ENCODE results near the gene SEC61A1.

Gene SEC61A1

GRCh38 chr3:128103136-128103676 is 51.0 kb downstream of the SEC61A1 start:
- H3K4me2 ChIP-seq (ENCODE audit: low read length): no peak overlapping the region
- no peak overlapping the region for H2AFZ ChIP-seq (ENCODE audit: low read depth, low read length)
- TF ChIP-seq EZH2phosphoT487 (IDR thresholded peaks at IDR 0.05; ENCODE audit: low read depth): no peak
- TF ChIP-seq CTCF (IDR thresholded peaks at IDR 0.05; ENCODE audit: low read depth, low read length): no peak
- no peak overlapping the region for H3K9ac ChIP-seq (ENCODE audit: low read length)
- no peaks in the 10 kb centered on the region for H4K20me1 ChIP-seq (ENCODE audit: insufficient read depth, low read length)
- no peaks in the 10 kb centered on the region for H3K4me1 ChIP-seq (ENCODE audit: low read length)
- H3K36me3 ChIP-seq (replicated peaks; ENCODE audit: low read depth, low read length): peaks cover 84% of the 10 kb centered on the region
- H3K79me2 ChIP-seq (ENCODE audit: low read length): peaks cover 65% of the 10 kb centered on the region
- no peaks in the 10 kb centered on the region for H3K9me3 ChIP-seq (ENCODE audit: insufficient read depth, low read length)
- no peaks in the 10 kb centered on the region for H3K27me3 ChIP-seq (ENCODE audit: low read depth, low read length)
- no peak overlapping the region for H3K4me3 ChIP-seq (ENCODE audit: low read length)
- no peak overlapping the region for H3K27ac ChIP-seq (ENCODE audit: low read length)

- H3K36me3 ChIP-seq (replicated peaks; ENCODE audit: low read depth, low read length): peaks cover 61% of the 10 kb centered on the region
- peaks cover 88% of the 10 kb centered on the region for H3K79me2 ChIP-seq (ENCODE audit: low read length)
- peaks cover 7% of the 10 kb centered on the region for H3K4me1 ChIP-seq (ENCODE audit: low read length)
- H3K9ac ChIP-seq (ENCODE audit: low read length): no peak overlapping the region
- TF ChIP-seq CTCF (IDR thresholded peaks at IDR 0.05; ENCODE audit: low read depth, low read length) (no peak), EZH2phosphoT487 (IDR thresholded peaks at IDR 0.05; ENCODE audit: low read depth) (no peak)
- no peak overlapping the region for H3K4me3 ChIP-seq (ENCODE audit: low read length)
- H3K27me3 ChIP-seq (ENCODE audit: low read depth, low read length): no peaks in the 10 kb centered on the region
- no peaks in the 10 kb centered on the region for H4K20me1 ChIP-seq (ENCODE audit: insufficient read depth, low read length)
- no peak overlapping the region for H2AFZ ChIP-seq (ENCODE audit: low read depth, low read length)
- H3K4me2 ChIP-seq (ENCODE audit: low read length): no peak overlapping the region
- H3K9me3 ChIP-seq (ENCODE audit: insufficient read depth, low read length): no peaks in the 10 kb centered on the region
- no peak overlapping the region for H3K27ac ChIP-seq (ENCODE audit: low read length)
These were observed 55.6 kb downstream of the SEC61A1 start for GRCh38 chr3:128107834-128108233.

GRCh38 chr3:128111147-128111546 is 58.9 kb downstream of the SEC61A1 start:
- H3K79me2 ChIP-seq (ENCODE audit: low read length): peaks cover 94% of the 10 kb centered on the region
- H3K4me1 ChIP-seq (ENCODE audit: low read length): peaks cover 34% of the 10 kb centered on the region
- H3K27ac ChIP-seq (ENCODE audit: low read length): no peak overlapping the region
- H4K20me1 ChIP-seq (ENCODE audit: insufficient read depth, low read length): peaks cover 7% of the 10 kb centered on the region; the same call in 1 of the 2 replicates
- H3K4me3 ChIP-seq (ENCODE audit: low read length): no peak overlapping the region
- no peak overlapping the region for H3K9ac ChIP-seq (ENCODE audit: low read length)
- H3K9me3 ChIP-seq (ENCODE audit: insufficient read depth, low read length): no peaks in the 10 kb centered on the region
- H2AFZ ChIP-seq (ENCODE audit: low read depth, low read length): no peak overlapping the region
- H3K36me3 ChIP-seq (replicated peaks; ENCODE audit: low read depth, low read length): peaks cover 62% of the 10 kb centered on the region
- H3K27me3 ChIP-seq (ENCODE audit: low read depth, low read length): no peaks in the 10 kb centered on the region
- TF ChIP-seq EZH2phosphoT487 (IDR thresholded peaks at IDR 0.05; ENCODE audit: low read depth) (no peak), CTCF (IDR thresholded peaks at IDR 0.05; ENCODE audit: low read depth, low read length) (no peak)
- no peak overlapping the region for H3K4me2 ChIP-seq (ENCODE audit: low read length)

GRCh38 chr3:128112357-128112968 is 60.2 kb downstream of the SEC61A1 start:
- Histone ChIP-seq H3K9ac (ENCODE audit: low read length) (no peak overlapping the region), H2AFZ (ENCODE audit: low read depth, low read length) (no peak overlapping the region), H3K27me3 (ENCODE audit: low read depth, low read length) (no peaks in the 10 kb centered on the region), H3K27ac (ENCODE audit: low read length) (peak overlapping the region; percentile 69), H3K36me3 (replicated peaks; ENCODE audit: low read depth, low read length) (peaks cover 57% of the 10 kb centered on the region), H3K79me2 (ENCODE audit: low read length) (peaks cover 94% of the 10 kb centered on the region), H3K4me3 (ENCODE audit: low read length) (peak overlapping the region; percentile 12; the same call in 1 of the 2 replicates), H3K4me2 (ENCODE audit: low read length) (peak overlapping the region; percentile 55), H3K9me3 (ENCODE audit: insufficient read depth, low read length) (no peaks in the 10 kb centered on the region), H4K20me1 (ENCODE audit: insufficient read depth, low read length) (peaks cover 7% of the 10 kb centered on the region; the same call in 1 of the 2 replicates), H3K4me1 (ENCODE audit: low read length) (peaks cover 34% of the 10 kb centered on the region)
- TF ChIP-seq EZH2phosphoT487 (IDR thresholded peaks at IDR 0.05; ENCODE audit: low read depth): no peak

All from OCI-LY3 (cell line).